GM13977 (cell line): ENCODE measurements around the gene VAMP1.
"Not testable (repeated sequence)": the region's sequence is repeated elsewhere in the genome, so short reads cannot be mapped to it uniquely, and the experiment has no call there.

Experiments used
- DNase-seq: peaks from one replicate; pipeline ENCODE4 v3.0.0; 2012; ENCODE audit warnings: low spot score
- in situ Hi-C: fragments of 300-500 bp; cut with MboI; formaldehyde crosslinking; loops from one replicate; pipeline ENCODE4 v1.12.0; 2022; ENCODE audit warnings: low sequenced_read_pairs, low pct_unique_long_range_greater_than_20kb, mixed read lengths, inconsistent platforms; ENCODE audit not compliant: unreplicated experiment
- TF ChIP-seq, protein P1 (sequence below): IDR thresholded peaks from 2 replicates; pipeline ENCODE4 v1.5.1; 2012; ENCODE audit warnings: mild to moderate bottlenecking, control low read depth; ENCODE audit not compliant: insufficient read depth; ENCODE audit errors: extremely low read depth, missing control alignments

VAMP1 gene

GRCh38 chr12:6469092-6469491 is 1.4 kb downstream of the VAMP1 start:
- no peak for DNase-seq
- in situ Hi-C loops, result loop anchor here (10.0 kb wide), 1 partner anchor 134 kb away; no protein-coding TSS in a partner anchor
- TF ChIP-seq, protein P1, sequence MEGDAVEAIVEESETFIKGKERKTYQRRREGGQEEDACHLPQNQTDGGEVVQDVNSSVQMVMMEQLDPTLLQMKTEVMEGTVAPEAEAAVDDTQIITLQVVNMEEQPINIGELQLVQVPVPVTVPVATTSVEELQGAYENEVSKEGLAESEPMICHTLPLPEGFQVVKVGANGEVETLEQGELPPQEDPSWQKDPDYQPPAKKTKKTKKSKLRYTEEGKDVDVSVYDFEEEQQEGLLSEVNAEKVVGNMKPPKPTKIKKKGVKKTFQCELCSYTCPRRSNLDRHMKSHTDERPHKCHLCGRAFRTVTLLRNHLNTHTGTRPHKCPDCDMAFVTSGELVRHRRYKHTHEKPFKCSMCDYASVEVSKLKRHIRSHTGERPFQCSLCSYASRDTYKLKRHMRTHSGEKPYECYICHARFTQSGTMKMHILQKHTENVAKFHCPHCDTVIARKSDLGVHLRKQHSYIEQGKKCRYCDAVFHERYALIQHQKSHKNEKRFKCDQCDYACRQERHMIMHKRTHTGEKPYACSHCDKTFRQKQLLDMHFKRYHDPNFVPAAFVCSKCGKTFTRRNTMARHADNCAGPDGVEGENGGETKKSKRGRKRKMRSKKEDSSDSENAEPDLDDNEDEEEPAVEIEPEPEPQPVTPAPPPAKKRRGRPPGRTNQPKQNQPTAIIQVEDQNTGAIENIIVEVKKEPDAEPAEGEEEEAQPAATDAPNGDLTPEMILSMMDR, result no peak

- in situ Hi-C loops, result loop anchor here (10.0 kb wide), 1 partner anchor 133 kb away; no protein-coding TSS in a partner anchor
- DNase-seq, result no peak
Measured at GRCh38 chr12:6468283-6468575, 2.2 kb downstream of the VAMP1 start.

DNA sequence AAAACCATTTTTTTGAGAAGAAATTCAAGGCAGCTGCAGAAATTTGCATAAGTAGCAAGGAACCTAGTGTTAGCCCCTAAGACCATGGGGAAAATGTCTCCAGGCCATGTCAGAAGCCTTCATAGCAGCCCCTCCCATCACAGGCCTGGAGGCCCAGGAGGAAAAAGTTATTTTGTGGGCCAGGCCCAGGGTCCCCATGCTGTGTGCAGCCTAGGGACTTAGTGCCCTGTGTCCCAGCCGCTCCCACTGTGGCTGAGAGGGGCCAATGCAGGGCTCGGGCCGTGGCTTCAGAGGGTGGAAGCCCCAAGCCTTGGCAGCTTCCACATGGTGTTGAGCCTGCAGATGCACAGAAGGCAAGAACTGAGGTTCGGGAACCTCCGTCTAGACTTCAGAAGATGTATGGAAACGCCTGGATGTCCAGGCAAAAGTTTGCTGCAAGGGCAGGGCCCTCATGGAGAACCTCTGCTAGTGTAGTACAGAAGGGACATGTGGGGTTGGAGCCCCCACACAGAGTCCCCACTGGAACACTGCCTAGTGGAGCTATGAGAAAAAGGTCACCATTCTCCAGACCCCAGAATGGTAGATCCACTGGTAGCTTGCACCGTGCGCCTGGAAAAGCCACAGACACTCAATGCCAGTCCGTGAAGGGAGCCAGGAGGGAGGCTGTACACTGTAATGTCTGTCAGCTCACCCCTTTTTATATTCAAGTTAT is 2.8 kb downstream of the VAMP1 start:
- in situ Hi-C loops, result loop anchor here (10.0 kb wide), 1 partner anchor 133 kb away; no protein-coding TSS in a partner anchor
- not testable (repeated sequence) for DNase-seq

More at GRCh38 chr12:6468283-6468575, 2.2 kb downstream of the VAMP1 start:
- TF ChIP-seq, protein P1, result no peak

GRCh38 chr12:6466751-6467150 is 3.7 kb downstream of the VAMP1 start:
- in situ Hi-C loops, result loop anchor here (10.0 kb wide), 1 partner anchor 132 kb away; no protein-coding TSS in a partner anchor
- not testable (repeated sequence) for DNase-seq

DNA sequence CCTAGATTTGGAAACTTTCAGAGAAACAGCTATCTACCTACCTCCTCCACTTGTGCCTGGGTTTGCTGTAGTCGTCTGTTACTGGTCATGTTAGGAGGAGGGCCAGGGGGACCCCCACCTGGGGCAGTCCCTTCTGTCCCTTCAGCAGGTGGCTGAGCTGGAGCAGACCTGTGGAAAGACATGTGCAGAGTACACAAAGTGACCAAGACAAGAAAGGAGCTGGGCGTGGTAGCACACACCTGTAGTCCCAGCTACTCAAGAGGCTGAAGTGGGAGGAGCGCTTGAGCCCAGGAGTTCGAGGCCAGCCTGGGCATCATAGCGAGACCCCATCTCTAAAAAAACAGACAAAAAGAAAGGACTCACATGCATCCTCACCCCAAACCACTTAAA is 4.3 kb downstream of the VAMP1 start:
- no peak for DNase-seq
- in situ Hi-C loops, result loop anchor here (10.0 kb wide), 1 partner anchor 131 kb away; no protein-coding TSS in a partner anchor
- TF ChIP-seq, protein P1, result no peak

- TF ChIP-seq, protein P1, result peak; percentile 87
- no peak for DNase-seq
- in situ Hi-C loops, result loop anchor here (10.0 kb wide), 1 partner anchor 131 kb away; no protein-coding TSS in a partner anchor
Measured at GRCh38 chr12:6465467-6466183, 4.9 kb downstream of the VAMP1 start.

DNA sequence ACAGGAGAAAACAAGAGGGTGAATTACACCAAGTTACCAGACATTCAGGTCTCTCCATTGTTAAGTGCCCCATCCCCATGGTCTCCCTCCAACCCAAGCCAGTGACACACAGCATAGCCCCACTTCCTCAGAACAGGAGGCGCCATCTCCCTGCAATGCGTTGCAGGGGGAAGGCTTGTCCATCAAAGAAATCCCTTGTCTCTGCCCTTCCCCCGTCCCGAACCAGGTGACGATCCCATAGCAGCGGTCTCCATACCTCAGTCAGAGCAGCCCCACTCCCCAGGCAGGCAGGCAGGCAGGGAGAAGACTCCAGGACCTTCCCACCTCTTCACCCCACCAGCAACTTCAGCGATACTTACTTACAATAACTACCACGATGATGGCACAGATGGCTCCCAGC is 5.9 kb downstream of the VAMP1 start:
- TF ChIP-seq, protein P1, result no peak
- in situ Hi-C loops, result loop anchor here (5.0 to 10.0 kb wide), 2 partner anchors 42 to 130 kb away; no protein-coding TSS in a partner anchor
- no peak for DNase-seq
